GM18511 (cell line): ENCODE measurements around the gene SHBG.

ENCODE experiments used
- ATAC-seq: cut with Tn5 transposase; IDR thresholded peaks from one replicate; pipeline ENCODE4 v1.9.1; 2021; ENCODE audit warnings: mild to moderate bottlenecking, moderate library complexity; ENCODE audit not compliant: unreplicated experiment

SHBG gene

DNA sequence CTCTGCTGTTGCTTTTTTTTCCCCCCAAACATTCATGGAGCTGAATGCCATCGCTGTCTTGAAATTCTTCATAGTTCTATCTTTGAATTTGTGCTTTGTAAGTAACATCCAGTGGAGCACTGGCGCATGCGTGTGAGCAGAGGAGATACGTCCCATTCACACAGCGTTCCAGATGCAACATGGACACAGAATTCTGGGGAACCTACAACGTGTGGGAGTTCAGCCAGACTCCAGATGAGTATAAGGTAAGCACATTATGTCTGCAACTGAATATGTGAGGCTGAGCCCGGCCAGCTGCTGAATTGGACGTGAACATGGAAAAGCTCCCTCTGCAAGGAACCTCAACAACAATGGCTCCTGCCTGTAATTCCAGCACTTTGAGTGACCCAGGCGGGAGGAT, 16.5 kb downstream of the SHBG start:
- no peak for ATAC-seq

DNA sequence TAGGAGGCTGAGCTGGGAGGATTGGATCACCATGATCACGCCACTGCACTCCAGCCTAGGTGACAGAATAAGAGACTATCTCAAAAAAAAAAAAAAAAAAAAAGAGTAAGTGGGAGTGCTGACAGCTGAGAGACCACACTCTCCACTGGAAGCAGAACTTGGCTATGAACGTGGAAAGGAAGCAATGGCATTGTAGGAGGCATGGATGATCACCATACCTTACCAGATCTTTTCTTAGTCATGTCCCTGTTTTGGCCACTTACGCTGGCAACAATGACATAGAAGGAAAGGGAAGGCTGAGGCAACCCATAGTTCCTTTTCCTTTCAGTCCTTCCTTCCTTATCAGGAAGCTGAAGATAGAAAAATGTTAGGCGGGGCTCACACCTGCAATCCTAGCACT, 17.1 kb downstream of the SHBG start:
- no peak for ATAC-seq

- no peak for ATAC-seq
These were observed 20.7 kb downstream of the SHBG start, which contains the start of gene ATP1B2 for GRCh38 chr17:7650509-7651096. Gene ATP1B2, plus strand, starts transcription at chr17:7650926. Its CDS starts 593 bp downstream, at chr17:7651519.

DNA sequence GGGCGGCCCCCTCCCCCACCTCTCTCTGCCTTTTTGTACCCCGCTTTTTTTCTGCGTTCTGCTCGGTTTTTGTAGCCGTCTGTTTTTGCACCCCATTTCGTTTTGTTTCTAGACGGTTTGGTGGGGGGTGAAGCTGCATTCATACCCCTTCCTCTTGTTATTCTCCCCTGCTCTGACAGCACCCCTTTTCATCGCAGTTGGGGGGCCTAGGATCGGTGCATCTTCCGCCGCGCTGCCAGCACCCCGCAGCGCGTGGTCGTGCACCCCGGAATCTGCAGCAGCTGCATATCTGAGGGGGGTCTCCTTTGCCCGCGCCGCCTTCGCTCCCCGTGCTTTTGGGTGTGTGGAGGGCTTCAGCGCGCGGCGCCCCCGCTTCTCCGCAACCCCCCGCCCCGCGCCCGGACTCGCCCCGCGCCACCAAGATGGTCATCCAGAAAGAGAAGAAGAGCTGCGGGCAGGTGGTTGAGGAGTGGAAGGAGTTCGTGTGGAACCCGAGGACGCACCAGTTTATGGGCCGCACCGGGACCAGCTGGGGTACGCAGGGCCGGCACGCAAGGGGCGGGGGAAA, 21.2 kb downstream of the SHBG start:
- ATAC-seq = no peak

GRCh38 chr17:7651665-7652387, 21.9 kb downstream of the SHBG start:
- ATAC-seq = no peak

DNA sequence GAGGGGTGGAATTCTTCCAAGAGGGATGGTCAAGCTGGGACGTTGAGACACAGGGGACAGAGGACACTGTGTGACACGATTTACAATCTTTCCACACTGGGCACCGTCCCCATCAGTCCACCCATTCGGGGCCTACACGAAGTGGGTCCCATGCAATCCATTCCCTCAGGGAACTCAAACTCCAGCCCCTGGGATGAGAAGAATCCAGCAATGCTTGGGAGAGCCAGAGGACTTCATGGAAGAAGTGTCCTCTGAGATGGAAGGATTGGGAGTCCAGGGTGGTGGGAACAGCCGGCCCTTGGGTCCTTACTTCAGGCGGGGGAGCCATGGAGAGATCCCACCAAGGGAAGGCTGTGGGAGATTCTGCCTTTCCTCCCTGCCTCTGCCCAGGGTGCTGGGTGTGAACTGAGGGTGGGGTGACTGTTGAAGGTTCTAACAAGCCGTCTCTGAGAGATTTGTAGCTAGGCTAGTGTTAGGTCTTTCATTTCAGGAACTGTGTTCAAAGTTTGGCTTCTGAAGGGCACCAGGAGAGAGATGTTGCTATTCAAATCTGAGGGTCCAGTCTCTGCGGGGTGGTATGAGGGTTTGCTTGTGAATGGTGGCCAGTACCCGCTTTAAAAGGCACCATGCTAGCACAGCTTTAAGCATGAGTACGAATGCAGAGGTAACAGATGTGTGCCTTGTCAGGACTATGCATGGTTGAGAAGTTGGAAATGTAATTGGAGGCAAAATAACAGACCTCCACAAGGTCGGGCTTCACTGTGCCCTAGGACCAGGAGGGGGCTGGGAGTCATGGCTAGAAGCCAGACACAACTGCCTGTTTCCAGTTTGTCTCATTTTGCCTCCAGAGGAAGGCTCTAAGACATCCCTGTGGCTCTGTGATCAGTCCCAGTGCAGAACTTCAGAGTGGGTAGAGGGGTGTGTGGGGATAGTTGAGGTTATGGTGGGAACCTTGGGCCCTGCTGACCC, 22.7 kb downstream of the SHBG start:
- no peak for ATAC-seq

GRCh38 chr17:7654832-7655540, 25.1 kb downstream of the SHBG start:
- no peak for ATAC-seq

- no peak for ATAC-seq
These were observed 25.6 kb downstream of the SHBG start for GRCh38 chr17:7655541-7655840.

DNA sequence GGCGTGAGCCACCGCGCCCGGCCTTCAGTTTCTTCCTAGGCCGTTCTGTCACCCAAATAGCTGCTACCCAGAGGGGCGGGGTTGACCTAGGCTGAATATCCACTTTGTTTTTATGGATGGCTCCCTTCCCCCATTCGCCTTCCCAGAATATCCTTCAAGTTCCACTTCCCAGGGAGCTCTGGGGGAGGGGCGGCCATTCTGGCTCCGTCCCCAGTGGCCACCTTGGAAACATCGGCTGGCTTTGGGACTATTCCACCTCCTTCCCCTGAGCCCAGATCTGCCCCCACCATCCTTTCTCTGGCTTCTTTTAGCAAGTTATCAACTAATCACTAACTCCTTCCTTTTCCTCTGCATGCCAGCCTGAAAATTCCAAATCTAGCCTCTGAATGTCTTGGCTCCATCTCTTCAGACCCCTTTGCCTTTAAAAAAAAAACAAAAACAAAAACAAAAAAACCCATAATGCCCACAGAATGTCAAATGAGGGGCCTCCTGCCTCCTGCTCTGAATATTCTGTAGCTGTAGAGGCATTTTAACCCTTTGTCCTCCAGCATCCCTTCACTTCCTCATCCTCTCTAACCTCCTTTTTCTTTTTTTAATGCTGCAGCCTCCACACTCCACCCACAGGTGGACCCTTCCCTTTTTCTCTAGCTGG, 27.1 kb downstream of the SHBG start:
- ATAC-seq = no peak

GRCh38 chr17:7667656-7668406, 37.9 kb downstream of the SHBG start:
- no peak for ATAC-seq

GRCh38 chr17:7668482-7668881, 38.5 kb downstream of the SHBG start:
- ATAC-seq = no peak

DNA sequence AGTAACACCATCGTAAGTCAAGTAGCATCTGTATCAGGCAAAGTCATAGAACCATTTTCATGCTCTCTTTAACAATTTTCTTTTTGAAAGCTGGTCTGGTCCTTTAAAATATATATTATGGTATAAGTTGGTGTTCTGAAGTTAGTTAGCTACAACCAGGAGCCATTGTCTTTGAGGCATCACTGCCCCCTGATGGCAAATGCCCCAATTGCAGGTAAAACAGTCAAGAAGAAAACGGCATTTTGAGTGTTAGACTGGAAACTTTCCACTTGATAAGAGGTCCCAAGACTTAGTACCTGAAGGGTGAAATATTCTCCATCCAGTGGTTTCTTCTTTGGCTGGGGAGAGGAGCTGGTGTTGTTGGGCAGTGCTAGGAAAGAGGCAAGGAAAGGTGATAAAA, 43.3 kb downstream of the SHBG start:
- no peak for ATAC-seq

DNA sequence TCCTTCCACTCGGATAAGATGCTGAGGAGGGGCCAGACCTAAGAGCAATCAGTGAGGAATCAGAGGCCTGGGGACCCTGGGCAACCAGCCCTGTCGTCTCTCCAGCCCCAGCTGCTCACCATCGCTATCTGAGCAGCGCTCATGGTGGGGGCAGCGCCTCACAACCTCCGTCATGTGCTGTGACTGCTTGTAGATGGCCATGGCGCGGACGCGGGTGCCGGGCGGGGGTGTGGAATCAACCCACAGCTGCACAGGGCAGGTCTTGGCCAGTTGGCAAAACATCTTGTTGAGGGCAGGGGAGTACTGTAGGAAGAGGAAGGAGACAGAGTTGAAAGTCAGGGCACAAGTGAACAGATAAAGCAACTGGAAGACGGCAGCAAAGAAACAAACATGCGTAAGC, 45.0 kb downstream of the SHBG start:
- no peak for ATAC-seq

DNA sequence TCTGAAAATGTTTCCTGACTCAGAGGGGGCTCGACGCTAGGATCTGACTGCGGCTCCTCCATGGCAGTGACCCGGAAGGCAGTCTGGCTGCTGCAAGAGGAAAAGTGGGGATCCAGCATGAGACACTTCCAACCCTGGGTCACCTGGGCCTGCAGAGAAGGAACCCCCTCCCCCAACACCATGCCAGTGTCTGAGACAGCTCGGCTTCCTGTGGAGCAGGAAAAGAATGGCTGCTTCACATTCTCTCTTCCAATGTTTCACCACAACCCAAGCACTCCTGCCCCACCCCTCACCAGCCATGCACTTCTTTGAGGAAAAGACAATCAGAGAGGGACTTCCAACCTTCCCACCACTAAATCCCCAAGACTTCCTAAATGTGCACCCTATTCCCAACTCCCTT, 46.6 kb downstream of the SHBG start:
- ATAC-seq = no peak

- no peak for ATAC-seq
These were observed 47.6 kb downstream of the SHBG start for GRCh38 chr17:7677388-7678067.
